Smooth muscle cell (in vitro differentiated cells): Measurements from ENCODE around the gene NMRK1. TPM values are rescaled to one million over a fixed set of nuclear protein-coding genes. Genes with fewer than 3 reads are reported as not detected.
A peak's percentile ranks its signal among the peaks of the same experiment; 100 is the strongest.

ENCODE experiments used
- DNase-seq: peaks from one replicate; lab custom pipeline; 2025; ENCODE audit not compliant: unreplicated experiment; lab: John Stamatoyannopoulos, UW
- H2AFZ ChIP-seq: fragments of 200-600 bp; sonication (generic); 2 replicates; pipeline ENCODE4 v1.6.0; 2016; ENCODE audit warnings: antibody characterized with exemption, low read depth, mild to moderate bottlenecking
- H3F3A ChIP-seq: fragments of 200-600 bp; sonication (generic); 2 replicates; pipeline ENCODE4 v1.6.0; 2017; ENCODE audit warnings: antibody characterized with exemption, low read depth
- H3K27ac ChIP-seq: fragments of 200-600 bp; sonication (generic); 2 replicates; pipeline ENCODE4 v1.5.1; 2016; ENCODE audit warnings: low read depth, mild to moderate bottlenecking
- H3K27me3 ChIP-seq: fragments of 200-600 bp; sonication (generic); 2 replicates; pipeline ENCODE4 v1.6.1; 2016; ENCODE audit warnings: low read depth, mild to moderate bottlenecking
- H3K36me3 ChIP-seq: fragments of 200-600 bp; sonication (generic); 2 replicates; pipeline ENCODE4 v1.5.1; 2016; ENCODE audit warnings: low read depth
- H3K4me1 ChIP-seq: fragments of 200-600 bp; sonication (generic); 2 replicates; pipeline ENCODE4 v1.5.1; 2016; ENCODE audit warnings: low read depth
- H3K4me2 ChIP-seq: fragments of 200-600 bp; sonication (generic); 2 replicates; pipeline ENCODE4 v1.6.0; 2016; ENCODE audit warnings: mild to moderate bottlenecking
- H3K4me3 ChIP-seq: fragments of 200-600 bp; sonication (generic); 2 replicates; pipeline ENCODE4 v1.5.1; 2016; ENCODE audit warnings: mild to moderate bottlenecking
- H3K79me2 ChIP-seq: fragments of 200-600 bp; sonication (generic); 2 replicates; pipeline ENCODE4 v1.6.0; 2016; ENCODE audit warnings: low read depth, mild to moderate bottlenecking
- H3K9ac ChIP-seq: fragments of 200-600 bp; sonication (generic); 2 replicates; pipeline ENCODE4 v1.6.0; 2016; ENCODE audit warnings: low read depth
- H3K9me3 ChIP-seq: fragments of 200-600 bp; sonication (generic); replicated peaks from 2 replicates; pipeline ENCODE4 v1.5.1; 2016; ENCODE audit warnings: low read depth
- H4K20me1 ChIP-seq: fragments of 200-600 bp; sonication (generic); 2 replicates; pipeline ENCODE4 v1.6.0; 2016; ENCODE audit warnings: low read depth
- CTCF ChIP-seq: fragments of 200-600 bp; sonication (generic); IDR thresholded peaks from 2 replicates; pipeline ENCODE4 v1.5.1; 2017; ENCODE audit warnings: borderline replicate concordance, mild to moderate bottlenecking, antibody characterized with exemption; ENCODE audit not compliant: insufficient read depth, poor library complexity, severe bottlenecking
- WGBS: methylation state at CpG from one replicate; pipeline ENCODE4 v1.1.7; 2016; ENCODE audit warnings: low lambda C conversion rate; 5-methylcytosine and 5-hydroxymethylcytosine counted together
- polyA plus RNA-seq: library from polyadenylated mRNA; unstranded; fragments of >200 nt; fragmentation: Nextera tagmentation; extraction: Ambion mirVana; gene quantifications from 2 replicates; pipeline ENCODE4 v1.2.1, GENCODE V29; 2016
- total RNA-seq: library from RNA; depleted of rRNA; stranded (reverse); fragments of >200 nt; gene quantifications from 2 replicates; pipeline ENCODE4 v1.2.3, GENCODE V29; 2014

NMRK1 gene
- total and polyA plus RNA-seq, 2 experiments from 2014 or later, result 12.3 to 16.4 TPM

DNA sequence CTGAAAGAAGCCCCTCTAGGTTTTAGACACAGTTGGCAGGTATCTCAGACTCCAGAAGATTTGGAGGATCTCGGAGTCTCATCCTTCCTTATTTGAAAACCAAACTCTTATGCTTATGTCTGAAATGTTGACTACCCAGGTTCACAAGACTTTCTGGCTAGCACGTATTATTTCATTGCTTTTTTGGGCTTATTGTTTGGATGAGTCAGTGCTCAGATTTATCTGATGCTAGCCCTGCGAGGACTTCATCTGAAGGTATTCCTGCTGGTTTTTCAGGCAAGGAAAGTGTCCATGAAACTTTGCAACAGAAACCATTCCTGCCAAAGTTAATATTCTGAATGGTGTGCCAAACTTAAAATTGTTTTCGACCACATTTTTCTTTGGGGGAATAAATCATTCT lies 8.8 kb upstream of the NMRK1 start:
- no peak overlapping the region for H3K9ac ChIP-seq
- peak overlapping the region; percentile 19 for H3K4me2 ChIP-seq
- H3K4me3 ChIP-seq, result no peak overlapping the region
- no peak for TF ChIP-seq CTCF
- H3K27me3 ChIP-seq, result no peaks in the 10 kb centered on the region
- H3K27ac ChIP-seq, result no peak overlapping the region
- H4K20me1 ChIP-seq, result peaks cover 85% of the 10 kb centered on the region
- H3K4me1 ChIP-seq, result peaks cover 9% of the 10 kb centered on the region
- no peak overlapping the region for H2AFZ ChIP-seq
- DNase-seq, result no peak
- 70% methylated on average over 4 of the region's 4 CpGs for WGBS
- H3K79me2 ChIP-seq, result peaks cover 76% of the 10 kb centered on the region
- no peaks in the 10 kb centered on the region for H3F3A ChIP-seq
- H3K36me3 ChIP-seq, result no peaks in the 10 kb centered on the region
- no peaks in the 10 kb centered on the region for H3K9me3 ChIP-seq

GRCh38 chr9:75092766-75093165 lies 4.8 kb upstream of the NMRK1 start:
- Histone ChIP-seq H3K27ac (no peak overlapping the region), H2AFZ (no peak overlapping the region), H4K20me1 (peaks cover 76% of the 10 kb centered on the region), H3K79me2 (peaks cover 70% of the 10 kb centered on the region), H3K4me3 (no peak overlapping the region), H3K9ac (no peak overlapping the region), H3K9me3 (no peaks in the 10 kb centered on the region), H3K4me2 (no peak overlapping the region), H3K27me3 (no peaks in the 10 kb centered on the region), H3F3A (no peaks in the 10 kb centered on the region), H3K36me3 (no peaks in the 10 kb centered on the region), H3K4me1 (peaks cover 16% of the 10 kb centered on the region)
- no peak for DNase-seq
- no peak for TF ChIP-seq CTCF
- WGBS, result 90% methylated on average over 4 of the region's 4 CpGs

GRCh38 chr9:75090579-75090978 lies 2.6 kb upstream of the NMRK1 start:
- Histone ChIP-seq H3K4me3 (no peak overlapping the region), H3K9ac (no peak overlapping the region), H2AFZ (no peak overlapping the region), H3K36me3 (no peaks in the 10 kb centered on the region), H3K27me3 (no peaks in the 10 kb centered on the region), H4K20me1 (peaks cover 56% of the 10 kb centered on the region), H3K9me3 (no peaks in the 10 kb centered on the region), H3F3A (no peaks in the 10 kb centered on the region), H3K4me2 (no peak overlapping the region), H3K4me1 (peaks cover 21% of the 10 kb centered on the region), H3K79me2 (peaks cover 58% of the 10 kb centered on the region), H3K27ac (no peak overlapping the region)
- TF ChIP-seq CTCF, result no peak
- DNase-seq, result no peak
- WGBS, result 96% methylated on average over 4 of the region's 4 CpGs

DNA sequence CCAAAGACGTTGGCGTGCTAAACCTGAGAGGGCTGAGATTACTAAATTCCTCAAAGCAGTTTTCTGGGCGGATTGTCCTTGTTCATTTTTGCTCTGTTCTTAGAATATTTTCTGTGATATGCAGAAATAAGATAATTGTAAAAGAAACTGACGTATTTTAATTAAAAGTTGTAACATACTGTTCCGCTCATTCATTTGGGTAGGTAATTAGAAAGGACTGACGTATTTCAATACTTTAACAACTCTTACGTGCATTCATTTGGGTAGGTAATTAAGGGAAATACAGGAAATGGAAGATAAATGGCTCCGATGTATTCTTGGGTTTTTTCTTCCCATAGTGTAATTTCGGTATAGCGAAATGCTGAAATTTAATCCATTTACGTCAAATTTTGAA lies 1.4 kb upstream of the NMRK1 start:
- Histone ChIP-seq H2AFZ (peak overlapping the region; percentile 85), H3K4me1 (peaks cover 12% of the 10 kb centered on the region), H3K4me2 (peak overlapping the region; percentile 94), H3K27me3 (no peaks in the 10 kb centered on the region), H3K27ac (peak overlapping the region; percentile 75), H4K20me1 (peaks cover 44% of the 10 kb centered on the region), H3K9ac (peak overlapping the region; percentile 64), H3K4me3 (peak overlapping the region; percentile 92), H3K9me3 (no peaks in the 10 kb centered on the region), H3F3A (no peaks in the 10 kb centered on the region), H3K36me3 (no peaks in the 10 kb centered on the region), H3K79me2 (peaks cover 50% of the 10 kb centered on the region)
- TF ChIP-seq CTCF, result no peak
- DNase-seq, result no peak
- WGBS, result 21% methylated on average over 11 of the region's 11 CpGs
